ENCODE data around the gene MEAF6.
A peak's percentile ranks its signal among the peaks of the same experiment; 100 is the strongest.
"Not testable (repeated sequence)": the region's sequence is repeated elsewhere in the genome, so short reads cannot be mapped to it uniquely, and the experiment has no call there.

MEAF6 gene

DNA sequence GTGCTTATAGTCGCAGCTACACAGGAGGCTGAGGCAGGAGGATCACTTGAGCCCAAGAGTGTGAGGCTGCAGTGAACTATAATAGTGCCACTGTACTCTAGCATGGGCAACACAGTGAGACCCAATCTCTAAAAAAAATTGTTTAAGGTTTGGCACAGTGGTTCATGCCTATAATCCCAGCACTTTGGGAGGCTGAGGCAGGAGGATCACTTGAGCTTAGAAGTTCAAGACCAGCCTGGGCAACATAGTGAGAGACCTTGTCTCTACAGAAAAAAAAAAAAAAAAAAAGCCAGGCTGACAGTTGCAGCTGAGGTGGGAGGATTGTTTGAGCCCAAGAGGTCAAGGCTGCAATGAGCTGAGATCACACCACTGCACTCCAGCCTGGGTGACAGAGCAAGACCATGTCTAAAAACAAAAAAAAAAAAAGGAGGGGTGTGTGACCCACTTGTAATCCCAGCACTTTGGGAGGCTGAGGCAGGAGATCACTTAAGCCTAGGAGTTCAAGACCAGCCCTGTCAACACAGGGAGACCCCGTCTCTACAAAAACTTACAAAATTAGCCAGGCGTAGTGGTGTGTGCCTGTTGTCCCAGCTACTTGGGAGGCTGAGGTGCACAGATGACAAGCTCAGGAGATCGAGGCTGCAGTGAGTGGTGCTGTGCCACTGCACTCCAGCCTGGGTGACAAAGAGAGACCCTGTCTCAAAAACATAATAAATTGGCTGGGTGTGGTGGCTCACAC, 18.0 kb upstream of the MEAF6 start:
- DNase-seq (ENCODE audit: low spot score), result not testable (repeated sequence)

- not testable (repeated sequence) for DNase-seq (ENCODE audit: low spot score)
Observed at GRCh38 chr1:37529888-37530287, 15.3 kb upstream of the MEAF6 start.

DNA sequence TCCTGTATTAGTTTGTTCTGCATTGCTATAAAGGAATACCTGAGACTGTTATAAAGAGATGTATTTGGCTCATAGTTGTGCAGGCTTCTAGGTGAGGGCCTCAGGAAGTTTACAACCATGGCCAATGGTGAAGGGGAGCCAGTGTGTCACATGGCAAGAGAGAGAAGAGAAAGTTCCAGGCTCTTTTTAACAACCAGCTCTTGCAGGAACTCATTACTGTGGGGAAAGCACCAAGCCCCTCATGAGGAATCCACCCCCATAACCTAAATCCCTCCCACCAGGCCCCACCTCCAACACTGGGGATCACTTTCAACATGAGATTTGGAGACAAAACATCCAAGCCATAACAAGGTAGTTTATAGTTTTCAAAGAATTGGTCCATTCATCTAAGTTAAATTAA, 5.0 kb upstream of the MEAF6 start:
- no peak for DNase-seq (ENCODE audit: low spot score)

- DNase-seq (ENCODE audit: low spot score), result not testable (repeated sequence)
Observed at GRCh38 chr1:37518929-37519328, 4.4 kb upstream of the MEAF6 start.

DNA sequence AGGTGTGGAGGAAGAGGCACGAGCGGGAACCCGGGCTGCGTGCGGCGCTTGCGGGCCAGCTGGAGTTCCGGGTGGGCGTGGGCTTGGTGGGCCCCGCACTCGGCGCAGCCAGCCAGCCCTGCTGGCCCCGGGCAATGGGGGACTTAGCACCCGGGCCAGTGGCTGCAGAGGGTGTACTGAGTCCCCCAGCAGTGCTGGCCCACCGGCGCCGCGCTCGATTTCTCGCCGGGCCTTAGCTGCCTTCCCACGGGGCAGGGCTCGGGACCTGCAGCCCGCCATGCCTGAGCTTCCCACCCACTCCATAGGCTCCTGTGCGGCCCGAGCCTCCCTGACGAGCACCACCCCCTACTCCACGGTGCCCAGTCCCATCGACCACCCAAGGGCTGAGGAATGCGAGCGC, 3.7 kb upstream of the MEAF6 start:
- DNase-seq (ENCODE audit: low spot score), result not testable (repeated sequence)

DNA sequence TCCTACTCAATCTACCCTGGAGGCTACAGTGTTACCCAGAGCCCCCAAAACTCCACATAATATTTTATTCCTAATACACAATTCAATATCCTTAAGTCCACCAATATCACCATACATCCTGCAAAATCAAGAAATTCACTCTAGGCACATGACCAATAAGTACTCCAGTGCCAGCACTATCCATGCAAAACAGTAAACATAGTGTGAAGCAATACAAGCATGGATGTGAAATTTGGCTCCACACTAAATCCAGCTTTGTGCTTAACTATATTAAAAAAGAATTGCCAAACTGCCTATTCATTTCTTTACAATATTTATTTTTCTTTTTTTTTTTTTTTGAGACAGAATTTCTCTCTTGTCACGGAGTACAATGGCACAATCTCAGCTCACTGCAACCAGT, 3.0 kb upstream of the MEAF6 start:
- DNase-seq (ENCODE audit: low spot score), result no peak

- DNase-seq (ENCODE audit: low spot score), result no peak
Observed at GRCh38 chr1:37515185-37516034, 844 bp upstream of the MEAF6 start.

DNA sequence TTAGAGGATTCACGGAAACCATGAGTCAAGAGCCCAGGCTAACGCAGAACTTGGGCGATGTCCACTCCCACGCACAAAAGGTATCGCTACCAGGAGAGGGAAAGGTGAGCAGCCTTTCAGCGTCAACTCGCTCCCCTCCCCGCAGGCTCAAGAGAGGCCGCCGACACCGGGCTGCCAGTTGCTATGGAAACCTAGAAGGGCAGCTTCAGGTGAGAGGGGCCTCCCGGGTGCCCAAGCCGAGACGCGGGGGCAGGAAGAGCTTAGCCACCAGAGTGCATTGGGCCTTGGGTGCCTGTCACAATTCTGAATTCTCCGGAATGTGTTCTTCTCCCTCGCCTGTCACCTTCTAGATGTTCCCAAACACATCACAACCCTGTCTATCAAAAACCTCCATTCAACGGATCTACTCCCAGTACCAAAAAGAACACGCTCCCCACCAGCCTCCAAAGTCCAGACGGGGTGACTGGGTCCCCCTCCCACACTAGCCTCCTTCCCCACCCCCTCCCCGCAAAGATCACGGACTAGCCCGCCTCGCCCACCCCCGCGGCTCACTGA, 694 bp downstream of the MEAF6 start:
- DNase-seq (ENCODE audit: low spot score), result no peak

GRCh38 chr1:37509181-37509580, 5.4 kb downstream of the MEAF6 start:
- DNase-seq (ENCODE audit: low spot score), result no peak

DNA sequence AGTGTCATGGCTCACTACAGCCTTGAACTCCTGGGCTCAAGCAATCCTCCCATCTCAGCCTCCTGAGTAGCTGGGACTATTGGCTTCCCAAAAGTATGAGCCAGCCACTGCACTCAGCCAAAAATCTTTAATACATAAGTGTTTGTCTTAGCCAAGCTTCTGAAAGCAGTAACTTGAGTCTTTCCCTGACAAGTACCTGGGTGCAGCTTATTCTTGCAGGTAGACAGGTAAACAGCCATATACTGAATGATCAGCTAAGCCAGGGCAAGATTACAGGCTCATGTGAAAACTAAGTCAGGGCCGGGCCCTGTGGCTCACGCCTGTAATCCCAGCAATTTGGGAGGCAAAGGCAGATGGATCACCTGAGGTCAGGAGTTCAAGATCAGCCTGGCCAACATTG, 7.8 kb downstream of the MEAF6 start:
- no peak for DNase-seq (ENCODE audit: low spot score)

- not testable (repeated sequence) for DNase-seq (ENCODE audit: low spot score)
Observed at GRCh38 chr1:37502791-37503190, 11.8 kb downstream of the MEAF6 start.

DNA sequence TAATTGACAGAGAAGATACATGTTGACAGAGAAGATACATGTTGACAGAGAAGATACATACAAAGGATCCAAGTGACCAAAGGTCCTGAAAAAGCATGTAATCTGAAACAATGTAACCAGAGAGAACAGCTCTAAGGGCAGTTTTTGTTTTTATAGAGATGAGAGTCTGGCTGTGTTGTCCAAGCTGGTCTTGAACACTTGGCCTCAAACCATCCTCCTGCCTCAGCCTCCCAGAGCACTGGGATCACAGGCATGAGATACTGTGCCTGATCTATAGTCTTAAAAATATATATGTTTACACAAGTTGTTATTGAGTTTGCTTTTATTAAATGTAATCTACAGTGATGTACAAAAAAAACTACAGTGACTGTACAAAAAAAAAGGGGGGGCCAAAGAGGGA, 12.5 kb downstream of the MEAF6 start:
- DNase-seq (ENCODE audit: low spot score), result no peak

- DNase-seq (ENCODE audit: low spot score), result no peak
Observed at GRCh38 chr1:37501661-37502060, 12.9 kb downstream of the MEAF6 start.

DNA sequence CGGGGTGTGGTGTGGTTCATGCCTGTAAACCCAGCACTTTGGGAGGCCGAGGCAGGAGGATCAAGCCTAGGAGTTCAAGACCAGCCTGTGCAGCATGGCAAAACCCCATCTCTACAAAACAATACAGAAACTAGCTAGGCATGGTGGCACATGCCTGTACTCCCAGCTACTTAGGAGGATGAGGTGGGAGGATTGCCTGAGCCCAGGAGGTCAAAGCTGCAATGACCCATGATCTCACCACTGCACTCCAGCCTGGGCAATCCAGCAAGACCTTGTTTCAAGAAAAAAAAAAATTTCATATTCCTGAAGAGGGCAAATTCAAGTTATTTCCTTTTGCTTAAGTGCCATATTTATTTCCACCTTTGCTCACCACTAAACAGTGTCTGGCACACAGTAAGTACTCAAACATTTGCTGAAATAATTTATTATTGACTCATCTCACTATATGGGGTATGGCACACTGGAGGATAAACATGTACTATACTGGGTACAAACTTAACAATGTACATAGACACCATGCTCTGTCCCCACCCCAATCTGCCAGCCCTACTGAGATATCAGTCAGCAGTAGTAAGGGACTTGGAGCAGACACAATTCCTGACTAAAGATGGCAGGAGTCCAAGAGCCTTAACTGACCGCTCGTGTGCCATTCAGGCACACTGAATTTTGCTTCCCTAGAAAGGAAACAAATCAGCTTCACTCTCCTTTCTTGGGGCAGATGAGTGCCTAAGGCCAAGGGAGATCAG, 15.5 kb downstream of the MEAF6 start:
- DNase-seq (ENCODE audit: low spot score), result no peak

- no peak for DNase-seq (ENCODE audit: low spot score)
Observed at GRCh38 chr1:37497832-37498231, 16.7 kb downstream of the MEAF6 start.

- DNase-seq (ENCODE audit: low spot score), result no peak
Observed at GRCh38 chr1:37495875-37496274, 18.7 kb downstream of the MEAF6 start.

DNA sequence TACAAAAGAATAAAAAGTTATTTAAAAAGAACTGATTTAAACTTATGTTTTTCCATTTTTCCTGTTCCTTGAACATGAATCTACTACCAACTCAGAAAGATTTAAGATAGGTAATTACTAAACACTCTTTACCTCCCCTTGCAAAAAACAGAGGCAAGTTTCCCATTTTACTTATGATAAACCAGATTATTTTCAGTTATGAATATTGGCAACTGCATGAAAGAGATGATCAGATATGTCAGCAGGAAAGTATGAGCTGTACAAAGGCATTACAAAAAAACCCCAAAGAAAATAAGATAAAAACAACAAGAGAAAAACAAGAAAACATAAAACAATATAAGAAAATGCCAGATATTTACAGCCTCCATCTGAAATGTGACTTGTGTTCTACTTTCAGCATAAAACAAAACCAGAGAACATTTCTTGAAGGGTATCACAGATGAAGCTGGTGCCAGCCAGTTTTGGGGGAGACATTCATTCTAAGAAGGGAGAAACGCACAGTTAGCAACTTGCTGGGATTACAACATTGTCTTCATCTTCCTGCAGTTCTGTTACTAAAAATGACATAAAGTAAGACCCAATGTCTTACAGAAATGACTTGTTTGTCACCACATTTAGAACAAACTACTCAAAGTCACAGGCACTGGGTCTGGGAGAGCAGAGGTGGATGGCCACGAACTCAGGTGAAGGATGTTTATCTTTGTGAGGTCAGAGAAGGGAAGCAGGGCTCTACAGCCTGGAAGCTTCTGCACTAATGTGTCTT, 21.0 kb downstream of the MEAF6 start:
- DNase-seq (ENCODE audit: low spot score), result no peak

DNA sequence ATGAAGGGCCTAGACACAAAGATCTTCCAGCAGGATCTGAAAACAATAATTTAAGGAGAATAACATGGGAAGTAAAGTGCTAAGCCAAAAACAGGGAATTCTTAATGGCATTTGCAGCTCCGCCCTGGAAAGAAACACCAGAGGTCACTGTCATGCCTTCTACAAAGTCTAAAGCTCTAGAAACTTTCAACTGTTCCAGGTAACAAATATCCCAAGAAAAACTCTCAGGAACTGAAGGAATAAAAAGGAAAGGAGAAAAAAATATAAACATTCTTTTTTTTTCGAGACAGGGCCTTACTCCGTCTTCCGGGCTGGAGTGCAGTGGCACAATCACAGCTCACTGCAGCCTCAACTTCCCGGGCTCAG, 27.0 kb downstream of the MEAF6 start:
- DNase-seq (ENCODE audit: low spot score), result no peak

- peak; percentile 73 for DNase-seq (ENCODE audit: low spot score)
Observed at GRCh38 chr1:37486680-37487618, 27.6 kb downstream of the MEAF6 start.

- DNase-seq (ENCODE audit: low spot score), result no peak
Observed at GRCh38 chr1:37485902-37486679, 28.5 kb downstream of the MEAF6 start.
